HepG2 (cell line): ENCODE data around the gene DRAM1. TPM values are rescaled to one million over a fixed set of nuclear protein-coding genes. Genes with fewer than 3 reads are reported as not detected.
"Not testable (repeated sequence)": the region's sequence is repeated elsewhere in the genome, so short reads cannot be mapped to it uniquely, and the experiment has no call there.

Experiments
- ATAC-seq: fragments of 200-7000 bp; cut with Tn5 transposase; 3 replicates; pipeline ENCODE4 v1.9.1; 2020; ENCODE audit warnings: mild to moderate bottlenecking, moderate library complexity
- BruUV-seq: library from RNA; stranded (reverse); fragments of 400-500 nt; replicated peaks from 2 replicates; lab custom pipeline; 2021; lab: Mats Ljungman, UMichigan
- CTCF ChIA-PET: fragments of 300-600 bp; formaldehyde crosslinking; extraction: SDS; loops from one replicate; lab custom pipeline; 2021; ENCODE audit warnings: low total read pairs, inconsistent platforms, low intra/inter-chr PET ratio; lab: Yijun Ruan, JAX
- POLR2A ChIA-PET: fragments of 350-600 bp; sonication (Branson Sonifier 250); formaldehyde crosslinking; loops from one replicate; lab custom pipeline; 2020; ENCODE audit warnings: antibody characterized with exemption, inconsistent platforms; lab: Yijun Ruan, JAX
- DNase-seq: peaks from one replicate; pipeline ENCODE4 v3.0.0-alpha.2; 2015; ENCODE audit warnings: low spot score
- FAIRE-seq: peaks from 3 replicates; lab custom pipeline; 2011; peaks lifted over from hg19 to GRCh38; lab: Jason Lieb, UNC
- H2AFZ ChIP-seq: one replicate; pipeline ENCODE4 v1.6.1; 2011; ENCODE audit warnings: low read length, inconsistent platforms
- H3K27ac ChIP-seq: fragments of 300-600 bp; 3 replicates; pipeline ENCODE4 v1.8.0; 2011; ENCODE audit warnings: mixed run types, mild to moderate bottlenecking, mixed read lengths, low read length, inconsistent platforms; ENCODE audit not compliant: insufficient read depth; ENCODE audit errors: extremely low read length
- H3K27me3 ChIP-seq, 2 experiments: fragments of 200-600 bp in 1 of 2; 2 replicates in 1 of 2; 3 replicates in 1 of 2; pipeline versions ENCODE4 v1.6.0 to v1.8.0; 2011; ENCODE audit warnings: low read length in 2 of 2, mild to moderate bottlenecking in 2 of 2, moderate library complexity in 2 of 2, inconsistent platforms in 1 of 2; ENCODE audit not compliant: insufficient read depth in 2 of 2, control insufficient read depth in 1 of 2
- H3K36me3 ChIP-seq, 2 experiments: fragments of 200-600 bp in 1 of 2; replicated peaks in 1 of 2; 2 replicates in 1 of 2; 3 replicates in 1 of 2; pipeline versions ENCODE4 v1.5.1 to v1.8.0; 2011; ENCODE audit warnings: low read length in 2 of 2, inconsistent platforms in 1 of 2; ENCODE audit not compliant: insufficient read depth in 2 of 2, control insufficient read depth in 1 of 2
- H3K4me1 ChIP-seq: 2 replicates; pipeline ENCODE4 v1.5.1; 2012; ENCODE audit warnings: low read length, inconsistent platforms; ENCODE audit not compliant: insufficient read depth
- H3K4me2 ChIP-seq: 2 replicates; pipeline ENCODE4 v1.6.0; 2011; ENCODE audit warnings: low read depth, low read length, inconsistent platforms
- H3K4me3 ChIP-seq, 3 experiments: fragments of 200-600 bp in 1 of 3; sonication (generic), shearing (Covaris generic) in 1 of 3; replicated peaks in 1 of 3; 2 replicates each; pipeline ENCODE4 v1.5.1; 2011 to 2016; ENCODE audit warnings: low read length in 3 of 3, inconsistent platforms in 2 of 3, low read depth in 2 of 3, mild to moderate bottlenecking in 2 of 3, control low read depth in 1 of 3, mixed read lengths in 1 of 3; ENCODE audit not compliant: insufficient read depth in 1 of 3
- H3K79me2 ChIP-seq: one replicate; pipeline ENCODE4 v1.6.1; 2011; ENCODE audit warnings: low read length, inconsistent platforms; ENCODE audit not compliant: insufficient read depth
- H3K9ac ChIP-seq: 2 replicates; pipeline ENCODE4 v1.6.0; 2011; ENCODE audit warnings: mild to moderate bottlenecking, low read depth, low read length, inconsistent platforms; ENCODE audit not compliant: insufficient read depth
- H3K9me3 ChIP-seq: 2 replicates; pipeline ENCODE4 v1.5.1; 2012; ENCODE audit warnings: mild to moderate bottlenecking, low read length
- H4K20me1 ChIP-seq: 2 replicates; pipeline ENCODE4 v1.6.0; 2011; ENCODE audit warnings: inconsistent platforms, mild to moderate bottlenecking, low read length, moderate library complexity; ENCODE audit not compliant: insufficient read depth
- CEBPB ChIP-seq: IDR thresholded peaks from 2 replicates; pipeline ENCODE4 v1.6.1; 2011; ENCODE audit warnings: low read depth, low read length, improper control_type of control experiment, borderline replicate concordance
- FOXA3 ChIP-seq: IDR thresholded peaks from 2 replicates; pipeline ENCODE4 v1.6.1; 2016; ENCODE audit warnings: missing genetic modification reagents, missing compliant biosample characterization
- PBX2 ChIP-seq: IDR thresholded peaks from 2 replicates; pipeline ENCODE4 v1.6.1; 2016; ENCODE audit warnings: control low read depth
- TCF12 ChIP-seq, 2 experiments: fragments of 450-650 bp in 1 of 2; sonication (generic) in 1 of 2; formaldehyde crosslinking in 1 of 2; IDR thresholded peaks; 2 replicates each; pipeline versions ENCODE4 v1.6.1 to v1.8.0; 2017 to 2022; ENCODE audit warnings: antibody characterized with exemption in 1 of 2, mild to moderate bottlenecking in 1 of 2, missing genetic modification reagents in 1 of 2, moderate library complexity in 1 of 2
- WGBS: methylation state at CpG from one replicate; pipeline ENCODE4 v1.1.6; 2017; ENCODE audit warnings: low lambda C conversion rate; 5-methylcytosine and 5-hydroxymethylcytosine counted together
- in situ Hi-C: cut with HindIII; loops from 2 replicates; pipeline ENCODE4 v1.10.0; 2017; ENCODE audit warnings: low pct_unique_long_range_greater_than_20kb; ENCODE audit not compliant: extremely low pct_ligation_motif_present
- intact Hi-C: fragments of 100-400 bp; cut with micrococcal nuclease; formaldehyde crosslinking; loops from one replicate; pipeline ENCODE4 v1.10.0; 2022; ENCODE audit not compliant: unreplicated experiment
- polyA plus RNA-seq, 8 experiments: library from polyadenylated mRNA; depleted of rRNA in 3 of 8; stranded (reverse) in 7 of 8; unstranded in 1 of 8; fragments of >200 nt; fragmentation: Illumina TruSeq in 4 of 8; extraction: Trizol in 4 of 8; gene quantifications; 2 replicates each; pipeline versions ENCODE4 v1.2.1 to v1.2.3, GENCODE V29; 2011 to 2016; ENCODE audit warnings: low read depth in 4 of 8, missing spikeins in 1 of 8, mixed read lengths in 1 of 8; ENCODE audit not compliant: insufficient read depth in 1 of 8
- total RNA-seq, 5 experiments: library from RNA; depleted of rRNA; stranded (reverse); fragments of >200 nt; fragmentation: Illumina TruSeq; extraction: Trizol; gene quantifications; 2 replicates each; pipeline ENCODE4 v1.2.3, GENCODE V29; 2016; ENCODE audit warnings: low read depth in 1 of 5

DRAM1 gene
- total and polyA plus RNA-seq, 2 of the 13 experiments (the other 11 are each of a cell fraction or from before 2014, with no cell fraction given) = 20.9 to 32.6 TPM

GRCh38 chr12:101918805-101919204, 41.4 kb downstream of the DRAM1 start:
- Histone ChIP-seq H3K4me1 (peaks cover 14% of the 10 kb centered on the region), H3K36me3 (peaks cover 1 to 10% of the 10 kb centered on the region in 2 experiments; a peak in 4 of 5 replicates)
- H3K4me3 ChIP-seq, H3K9me3 ChIP-seq, H2AFZ ChIP-seq, H3K79me2 ChIP-seq, H3K27me3 ChIP-seq, CTCF ChIA-PET, DNase-seq, FAIRE-seq, BruUV-seq, intact Hi-C loops, H3K4me2 ChIP-seq, in situ Hi-C loops, ATAC-seq, H3K9ac ChIP-seq, H4K20me1 ChIP-seq, H3K27ac ChIP-seq, POLR2A ChIA-PET: not testable (repeated sequence)
- WGBS = 97% methylated on average over 4 of the region's 4 CpGs
- TF ChIP-seq CEBPB = peak; percentile 46; the same call in 1 of the 2 replicates

GRCh38 chr12:101919447-101919846, 42.1 kb downstream of the DRAM1 start:
- Histone ChIP-seq H4K20me1 (no peaks in the 10 kb centered on the region), H3K27me3 (no peaks in the 10 kb centered on the region), H3K9me3 (no peaks in the 10 kb centered on the region), H3K27ac (no peak overlapping the region), H3K4me2 (no peak overlapping the region)
- no TSS peak for BruUV-seq
- no peak for FAIRE-seq
- POLR2A ChIA-PET = interaction anchor here (0.6 kb wide), 1 partner anchor 93 kb away, joined by 5 read pairs; no protein-coding TSS in a partner anchor
- 81% methylated on average over 3 of the region's 3 CpGs for WGBS
- 0 out of 2 replicates have a peak, but pooled peaks have one; percentile 5 for TF ChIP-seq FOXA3 (CRISPR knock-in tag)
- TF ChIP-seq TCF12 (IDR thresholded peaks at IDR 0.05) = no peak
- no peak for TF ChIP-seq TCF12 (CRISPR knock-in tag; IDR thresholded peaks at IDR 0.05)
- TF ChIP-seq PBX2 = no peak
- TF ChIP-seq, all 625 proteins: peak for 1
- Histone ChIP-seq H3K9ac (no peak overlapping the region), H2AFZ (no peak overlapping the region), H3K36me3 (peaks cover 1 to 10% of the 10 kb centered on the region in 2 experiments; a peak in 4 of 5 replicates), H3K4me3 (no peak overlapping the region), H3K4me1 (peaks cover 14% of the 10 kb centered on the region), H3K79me2 (no peaks in the 10 kb centered on the region)
- ATAC-seq (no peak), DNase-seq (no peak)
- CTCF ChIA-PET = no interaction called here
- intact Hi-C loops (no loop called here), in situ Hi-C loops (no loop called here)
